GM18520 (cell line): ENCODE results near the gene MYL7.

Experiments
- ATAC-seq: cut with Tn5 transposase; IDR thresholded peaks from one replicate; pipeline ENCODE4 v1.9.1; 2021; ENCODE audit not compliant: unreplicated experiment

Gene MYL7

DNA sequence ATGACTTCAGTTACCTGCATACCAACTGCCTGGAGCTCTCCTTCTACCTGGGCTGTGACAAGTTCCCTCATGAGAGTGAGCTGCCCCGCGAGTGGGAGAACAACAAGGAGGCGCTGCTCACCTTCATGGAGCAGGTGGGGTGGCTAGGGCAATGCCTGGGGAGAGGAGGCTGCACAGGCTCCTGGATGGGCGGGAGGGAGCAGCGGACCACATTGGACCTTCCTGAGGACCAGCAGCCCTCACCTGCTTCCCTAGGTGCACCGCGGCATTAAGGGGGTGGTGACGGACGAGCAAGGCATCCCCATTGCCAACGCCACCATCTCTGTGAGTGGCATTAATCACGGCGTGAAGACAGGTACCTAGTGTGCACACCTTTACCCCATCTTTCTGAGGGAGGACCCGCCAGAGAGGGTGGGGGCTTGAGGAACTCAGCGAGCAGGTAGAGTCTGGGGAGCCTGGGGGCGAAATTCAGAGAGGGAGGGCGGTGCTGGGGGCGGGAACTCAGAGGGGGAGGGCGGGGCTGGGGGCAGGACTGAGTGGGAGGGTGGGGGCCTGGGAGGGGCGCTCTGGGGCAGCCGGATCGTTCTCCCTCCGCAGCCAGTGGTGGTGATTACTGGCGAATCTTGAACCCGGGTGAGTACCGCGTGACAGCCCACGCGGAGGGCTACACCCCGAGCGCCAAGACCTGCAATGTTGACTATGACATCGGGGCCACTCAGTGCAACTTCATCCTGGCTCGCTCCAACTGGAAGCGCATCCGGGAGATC is 28.0 kb downstream of the MYL7 start:
- no peak for ATAC-seq

DNA sequence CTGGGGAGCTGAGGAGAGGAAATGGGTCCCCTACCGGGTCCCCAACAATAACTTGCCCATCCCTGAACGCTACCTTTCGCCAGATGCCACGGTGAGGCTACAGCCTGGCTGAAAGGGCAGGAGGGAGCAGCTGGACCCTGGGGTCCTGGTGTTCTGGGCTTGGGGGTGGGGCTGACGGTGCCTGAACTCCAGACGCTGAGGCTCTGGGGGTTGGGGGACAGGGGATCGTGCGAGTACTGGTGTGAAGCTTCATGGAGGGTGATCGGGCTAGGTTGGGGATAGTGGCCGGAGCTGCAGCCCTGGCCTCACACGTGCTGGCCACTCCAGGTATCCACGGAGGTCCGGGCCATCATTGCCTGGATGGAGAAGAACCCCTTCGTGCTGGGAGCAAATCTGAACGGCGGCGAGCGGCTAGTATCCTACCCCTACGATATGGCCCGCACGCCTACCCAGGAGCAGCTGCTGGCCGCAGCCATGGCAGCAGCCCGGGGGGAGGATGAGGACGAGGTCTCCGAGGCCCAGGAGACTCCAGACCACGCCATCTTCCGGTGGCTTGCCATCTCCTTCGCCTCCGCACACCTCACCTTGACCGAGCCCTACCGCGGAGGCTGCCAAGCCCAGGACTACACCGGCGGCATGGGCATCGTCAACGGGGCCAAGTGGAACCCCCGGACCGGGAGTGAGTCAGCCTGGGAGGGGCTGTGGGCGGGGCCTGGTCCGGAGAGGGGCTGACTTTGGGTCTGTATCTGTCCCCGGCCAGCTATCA is 28.7 kb downstream of the MYL7 start:
- ATAC-seq: no peak

DNA sequence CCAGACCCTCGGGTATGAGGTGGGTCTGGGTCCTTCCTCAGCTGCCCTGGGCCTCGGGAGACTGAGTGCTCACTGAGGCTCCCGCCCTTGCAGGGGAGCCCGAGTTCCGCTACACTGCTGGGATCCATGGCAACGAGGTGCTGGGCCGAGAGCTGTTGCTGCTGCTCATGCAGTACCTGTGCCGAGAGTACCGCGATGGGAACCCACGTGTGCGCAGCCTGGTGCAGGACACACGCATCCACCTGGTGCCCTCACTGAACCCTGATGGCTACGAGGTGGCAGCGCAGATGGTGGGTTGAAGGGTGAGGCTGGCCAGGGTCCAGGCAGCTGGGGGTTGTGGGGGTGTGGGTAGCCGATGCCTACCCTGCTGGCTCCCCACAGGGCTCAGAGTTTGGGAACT is 29.4 kb downstream of the MYL7 start:
- ATAC-seq: no peak

DNA sequence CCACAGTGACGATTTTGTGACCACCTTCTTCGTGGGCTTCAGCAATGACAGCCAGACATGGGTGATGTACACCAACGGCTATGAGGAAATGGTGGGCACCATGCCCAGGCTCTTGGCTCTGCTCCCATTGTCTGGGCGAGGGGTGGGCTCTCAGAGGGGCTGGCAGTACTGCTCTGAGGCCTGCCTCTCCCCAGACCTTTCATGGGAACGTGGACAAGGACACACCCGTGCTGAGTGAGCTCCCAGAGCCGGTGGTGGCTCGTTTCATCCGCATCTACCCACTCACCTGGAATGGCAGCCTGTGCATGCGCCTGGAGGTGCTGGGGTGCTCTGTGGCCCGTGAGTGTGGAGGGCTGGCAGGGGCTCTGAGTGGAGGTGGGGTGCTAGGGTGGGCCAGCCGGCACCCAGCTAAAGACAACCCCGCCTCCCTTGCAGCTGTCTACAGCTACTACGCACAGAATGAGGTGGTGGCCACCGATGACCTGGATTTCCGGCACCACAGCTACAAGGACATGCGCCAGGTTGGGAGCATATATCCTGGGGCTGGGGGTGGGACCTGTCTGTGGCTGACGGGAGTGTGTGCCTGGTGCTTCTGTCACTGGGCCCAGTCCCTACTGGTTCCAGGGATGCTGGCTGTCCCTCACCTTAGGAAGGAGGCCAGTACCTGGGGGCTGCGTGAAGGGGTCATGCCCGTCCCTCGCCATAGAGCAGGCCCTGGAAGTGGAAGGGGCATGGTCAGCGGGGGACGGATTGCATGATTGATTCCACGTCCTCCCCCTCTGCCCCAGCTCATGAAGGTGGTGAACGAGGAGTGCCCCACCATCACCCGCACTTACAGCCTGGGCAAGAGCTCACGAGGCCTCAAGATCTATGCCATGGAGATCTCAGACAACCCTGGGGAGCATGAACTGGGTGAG is 30.2 kb downstream of the MYL7 start:
- ATAC-seq: no peak

DNA sequence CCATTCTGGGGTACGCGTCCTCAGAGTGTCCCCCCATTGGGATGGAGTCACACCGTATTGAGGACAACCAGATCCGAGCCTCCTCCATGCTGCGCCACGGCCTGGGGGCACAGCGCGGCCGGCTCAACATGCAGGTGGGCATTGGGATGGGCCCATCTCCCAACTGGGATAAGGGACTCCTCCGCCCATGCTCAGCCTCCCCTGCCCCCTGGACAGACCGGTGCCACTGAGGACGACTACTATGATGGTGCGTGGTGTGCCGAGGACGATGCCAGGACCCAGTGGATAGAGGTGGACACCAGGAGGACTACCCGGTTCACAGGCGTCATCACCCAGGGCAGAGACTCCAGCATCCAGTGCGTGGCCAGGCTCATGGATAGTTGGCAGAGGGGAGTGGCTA is 31.1 kb downstream of the MYL7 start:
- ATAC-seq: no peak

DNA sequence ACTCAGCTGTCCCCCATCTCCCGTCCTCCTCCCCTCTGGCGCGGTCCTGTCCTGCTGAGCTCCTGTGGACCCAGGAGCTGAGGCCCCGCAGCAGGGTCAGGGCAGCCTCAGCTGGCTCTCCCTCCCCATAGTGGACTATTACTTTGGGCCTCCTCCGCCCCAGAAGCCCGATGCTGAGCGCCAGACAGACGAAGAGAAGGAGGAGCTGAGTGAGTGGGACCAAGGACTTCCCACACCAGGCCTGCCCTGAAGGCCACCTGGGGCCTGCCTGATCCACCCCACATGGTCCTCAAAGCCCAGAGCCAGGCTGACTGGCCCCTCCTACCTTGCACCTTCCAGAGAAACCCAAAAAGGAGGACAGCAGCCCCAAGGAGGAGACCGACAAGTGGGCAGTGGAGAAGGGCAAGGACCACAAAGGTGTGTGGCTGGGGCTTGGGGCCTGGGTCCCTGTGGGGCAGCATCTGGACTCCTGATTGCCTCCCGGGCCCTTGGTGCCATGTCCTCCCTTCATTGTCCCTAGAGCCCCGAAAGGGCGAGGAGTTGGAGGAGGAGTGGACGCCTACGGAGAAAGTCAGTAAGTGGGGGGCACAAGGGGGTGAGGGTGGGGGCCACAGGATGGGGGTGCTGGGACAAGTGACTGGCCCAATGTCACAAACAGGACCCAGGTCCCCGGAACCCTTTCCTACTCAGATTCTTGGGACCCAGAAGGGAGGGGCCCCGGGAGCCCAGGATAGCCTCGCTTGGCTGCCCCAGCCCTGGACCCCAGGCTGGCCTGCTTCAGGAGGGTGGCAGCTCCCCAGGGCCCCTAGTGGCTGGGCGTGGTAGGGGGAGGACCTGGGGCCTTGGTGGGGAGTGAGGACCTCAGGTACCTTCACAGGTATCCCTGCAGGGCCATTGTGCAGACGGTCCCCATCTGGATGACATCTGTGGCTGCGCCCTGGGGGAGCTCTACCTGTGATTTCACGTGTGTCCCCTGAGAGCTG is 32.1 kb downstream of the MYL7 start:
- no peak for ATAC-seq

DNA sequence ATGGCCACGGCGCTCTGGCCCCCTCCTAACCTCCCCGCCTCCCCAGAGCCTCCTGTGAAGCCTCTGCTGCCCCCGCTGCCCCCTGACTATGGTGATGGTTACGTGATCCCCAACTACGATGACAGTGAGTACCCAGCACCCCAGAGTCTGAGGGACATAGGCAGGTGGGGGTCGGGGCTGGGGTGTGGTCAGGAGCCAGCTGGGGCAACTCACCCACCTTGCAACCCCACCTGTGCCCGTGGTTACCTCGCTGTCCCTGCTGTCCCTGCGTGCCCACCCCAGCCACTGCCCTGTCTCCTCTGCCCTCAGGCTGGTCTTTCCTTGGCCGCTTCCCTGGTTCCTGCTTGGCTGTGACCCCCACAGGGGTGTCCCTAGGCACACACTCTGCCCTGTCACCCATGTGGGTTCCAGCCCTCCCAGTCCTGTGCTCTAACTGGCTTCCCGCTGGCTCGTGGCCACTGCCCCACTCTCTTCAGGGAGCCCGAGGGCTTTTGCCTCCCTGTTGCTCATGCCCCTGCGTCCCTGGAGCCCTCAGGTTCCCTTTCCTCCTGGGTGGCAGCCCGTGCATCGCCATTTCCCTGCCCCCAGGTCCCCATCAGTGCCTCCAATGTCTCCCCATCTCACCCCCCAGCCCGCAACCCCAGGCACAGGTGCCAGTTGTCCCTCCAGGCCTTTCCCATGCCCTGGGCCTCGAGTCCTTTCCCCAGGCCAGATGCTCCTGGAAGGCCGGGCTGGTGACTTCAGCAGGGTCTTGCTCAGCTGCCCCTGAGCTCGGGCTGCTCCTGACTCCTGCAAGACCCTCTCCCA is 33.0 kb downstream of the MYL7 start:
- ATAC-seq: no peak

DNA sequence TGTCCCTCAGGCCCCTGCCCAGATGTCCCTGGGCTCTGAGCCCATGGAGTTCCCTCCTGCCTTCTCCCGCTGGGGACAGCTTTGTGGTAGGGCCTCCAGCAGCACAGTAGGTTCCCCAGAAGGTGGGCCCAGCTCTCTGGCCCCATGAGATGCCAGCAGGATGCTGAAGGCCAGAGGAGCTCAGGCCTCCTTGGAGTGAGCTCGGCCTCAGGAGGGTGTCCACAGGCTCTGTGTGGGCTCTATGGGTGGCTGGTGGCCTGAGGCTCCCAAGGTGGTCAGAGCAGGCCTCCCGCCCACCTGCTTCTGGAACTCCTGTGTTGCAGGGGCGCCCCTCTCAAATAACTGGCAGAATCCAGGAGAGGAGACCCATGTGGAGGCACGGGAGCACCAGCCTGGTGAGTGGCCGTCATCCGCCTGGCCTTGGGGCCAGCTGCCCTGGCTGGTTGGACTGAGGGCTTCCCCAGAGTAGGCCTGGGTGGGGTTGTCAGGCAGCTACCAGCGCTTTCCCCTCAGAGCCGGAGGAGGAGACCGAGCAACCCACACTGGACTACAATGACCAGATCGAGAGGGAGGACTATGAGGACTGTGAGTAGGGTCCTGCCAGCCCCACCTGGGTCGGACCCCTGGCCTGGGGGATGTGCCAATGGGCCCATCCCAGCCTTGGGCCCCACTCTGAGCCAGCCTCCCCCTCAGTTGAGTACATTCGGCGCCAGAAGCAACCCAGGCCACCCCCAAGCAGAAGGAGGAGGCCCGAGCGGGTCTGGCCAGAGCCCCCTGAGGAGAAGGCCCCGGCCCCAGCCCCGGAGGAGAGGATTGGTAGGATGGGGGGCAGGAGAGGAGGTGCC is 33.8 kb downstream of the MYL7 start:
- no peak for ATAC-seq

DNA sequence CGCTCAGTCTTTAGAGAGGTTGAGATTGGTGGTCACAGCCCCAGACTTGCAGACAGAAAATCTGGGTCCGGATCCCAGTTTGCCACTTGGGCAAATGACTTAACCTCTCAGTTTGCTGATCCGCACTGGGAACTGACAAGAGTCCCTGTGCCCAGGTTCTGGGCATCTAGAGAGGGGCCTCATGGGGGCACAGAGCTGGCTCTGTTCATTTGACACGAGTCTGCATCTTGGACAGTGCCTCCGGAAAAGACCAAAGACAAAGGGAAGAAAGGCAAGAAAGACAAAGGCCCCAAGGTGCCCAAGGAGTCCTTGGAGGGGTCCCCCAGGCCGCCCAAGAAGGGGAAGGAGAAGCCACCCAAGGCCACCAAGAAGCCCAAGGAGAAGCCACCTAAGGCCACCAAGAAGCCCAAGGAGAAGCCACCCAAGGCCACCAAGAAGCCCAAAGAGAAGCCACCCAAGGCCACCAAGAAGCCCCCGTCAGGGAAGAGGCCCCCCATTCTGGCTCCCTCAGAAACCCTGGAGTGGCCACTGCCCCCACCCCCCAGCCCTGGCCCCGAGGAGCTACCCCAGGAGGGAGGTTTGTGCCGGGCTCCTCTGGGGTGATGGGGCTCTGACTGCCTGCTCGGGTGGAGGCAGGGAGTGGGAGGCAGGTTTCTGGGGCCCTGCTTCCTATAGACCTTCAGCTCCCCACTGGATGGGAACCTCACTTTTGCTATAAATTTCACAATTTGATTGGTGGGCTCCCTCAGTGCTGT is 34.6 kb downstream of the MYL7 start:
- ATAC-seq: no peak

DNA sequence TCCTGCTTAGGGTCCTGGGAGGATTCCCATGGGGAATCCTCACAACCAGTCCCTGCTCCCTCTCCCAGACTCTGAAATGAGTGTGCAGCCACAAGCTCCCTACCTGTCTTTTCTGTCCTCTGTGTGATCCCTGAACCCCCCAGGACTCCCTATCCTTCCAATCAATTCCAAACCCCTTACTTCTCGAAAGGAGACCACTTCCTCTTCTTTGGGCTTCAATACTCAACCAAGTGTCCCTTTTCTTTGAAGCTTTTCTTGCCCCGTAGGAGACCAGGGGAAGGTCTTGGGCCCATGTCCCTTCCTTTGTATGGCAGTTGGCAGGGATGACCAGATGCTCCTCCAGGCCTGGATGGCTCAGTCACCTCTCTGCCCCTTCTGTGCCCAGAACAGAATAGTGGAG is 35.3 kb downstream of the MYL7 start:
- no peak for ATAC-seq

DNA sequence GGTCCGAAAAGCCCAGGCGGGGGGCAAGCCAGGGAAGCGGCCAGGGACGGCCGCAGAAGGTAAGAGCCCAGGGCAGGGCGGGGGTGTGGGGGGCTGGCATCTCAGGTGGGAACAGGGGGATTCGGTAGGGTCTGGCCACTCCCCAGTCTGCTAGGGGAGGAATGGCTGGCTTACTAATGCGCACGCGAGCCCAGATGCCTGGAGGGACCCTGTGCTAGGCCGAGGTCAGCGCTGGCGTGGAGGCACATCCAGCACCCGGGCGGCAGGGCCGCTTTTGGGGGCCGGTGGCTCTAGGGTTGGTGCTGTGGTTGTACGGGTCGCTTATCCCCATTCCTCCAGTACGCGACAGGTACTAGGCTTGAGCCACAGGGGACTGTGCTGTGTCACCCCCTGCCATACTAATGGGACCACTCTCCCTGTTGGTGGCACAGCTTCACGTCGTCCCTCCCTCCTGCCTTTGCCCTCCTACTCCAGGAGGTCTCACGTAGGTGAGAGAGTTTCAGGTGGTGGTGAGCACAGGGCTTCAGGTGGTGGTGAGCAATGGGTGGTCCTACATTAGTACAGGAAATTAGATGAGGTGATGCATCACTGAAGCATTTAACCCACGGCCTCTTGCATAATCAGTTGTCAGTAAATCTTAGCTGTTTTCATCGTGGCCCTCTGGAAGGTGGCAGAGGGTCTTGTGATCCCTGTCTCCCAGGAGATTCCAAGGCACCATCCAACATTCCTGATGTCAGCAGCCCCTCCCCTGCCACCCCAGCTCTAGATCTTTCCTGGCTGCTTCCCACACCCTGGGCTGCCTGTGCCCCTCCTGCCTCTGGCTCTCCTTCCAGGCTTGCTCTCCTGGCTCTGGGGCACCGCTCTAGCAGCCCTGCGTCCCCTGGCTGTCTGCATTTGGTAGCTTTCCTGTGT is 36.0 kb downstream of the MYL7 start:
- ATAC-seq: no peak

DNA sequence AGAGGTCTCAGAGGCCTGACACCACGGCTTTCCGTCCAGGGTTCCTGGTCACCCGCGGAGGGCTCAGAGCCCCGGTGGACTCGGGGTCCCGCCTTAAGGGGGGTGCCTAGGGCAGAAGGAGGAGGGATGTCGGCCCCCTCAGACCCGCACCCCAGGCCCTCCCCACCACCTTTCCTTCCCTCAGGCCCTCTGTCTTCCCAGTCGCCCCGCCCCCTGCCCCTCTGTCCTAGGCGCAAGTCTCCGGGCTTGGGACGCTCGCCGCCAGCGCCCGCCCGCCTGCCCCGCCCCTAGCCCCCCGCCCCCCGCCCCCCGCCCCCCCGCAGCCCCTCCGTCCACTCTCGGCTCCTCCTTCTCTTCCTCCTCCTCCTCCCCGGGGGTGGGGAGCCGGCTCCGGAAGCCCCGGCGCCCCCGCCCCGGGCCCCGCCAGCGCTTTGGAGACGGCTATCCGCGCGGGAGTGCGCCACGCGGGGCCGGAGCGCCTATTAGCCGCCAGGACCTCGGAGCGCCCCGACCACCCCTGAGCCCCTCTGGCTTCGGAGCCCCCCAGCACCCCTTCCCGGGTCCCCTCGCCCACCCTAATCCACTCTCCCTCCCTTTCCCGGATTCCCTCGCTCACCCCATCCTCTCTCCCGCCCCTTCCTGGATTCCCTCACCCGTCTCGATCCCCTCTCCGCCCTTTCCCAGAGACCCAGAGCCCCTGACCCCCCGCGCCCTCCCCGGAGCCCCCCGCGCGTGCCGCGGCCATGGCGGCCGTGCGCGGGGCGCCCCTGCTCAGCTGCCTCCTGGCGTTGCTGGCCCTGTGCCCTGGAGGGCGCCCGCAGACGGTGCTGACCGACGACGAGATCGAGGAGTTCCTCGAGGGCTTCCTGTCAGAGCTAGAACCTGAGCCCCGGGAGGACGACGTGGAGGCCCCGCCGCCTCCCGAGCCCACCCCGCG is 36.9 kb downstream of the MYL7 start, which contains the start of gene AEBP1:
Gene AEBP1, plus strand, starts transcription at position 423 of the 937 bp plus-strand sequence. Its CDS starts 321 bp downstream, at position 744.
- no peak for ATAC-seq

DNA sequence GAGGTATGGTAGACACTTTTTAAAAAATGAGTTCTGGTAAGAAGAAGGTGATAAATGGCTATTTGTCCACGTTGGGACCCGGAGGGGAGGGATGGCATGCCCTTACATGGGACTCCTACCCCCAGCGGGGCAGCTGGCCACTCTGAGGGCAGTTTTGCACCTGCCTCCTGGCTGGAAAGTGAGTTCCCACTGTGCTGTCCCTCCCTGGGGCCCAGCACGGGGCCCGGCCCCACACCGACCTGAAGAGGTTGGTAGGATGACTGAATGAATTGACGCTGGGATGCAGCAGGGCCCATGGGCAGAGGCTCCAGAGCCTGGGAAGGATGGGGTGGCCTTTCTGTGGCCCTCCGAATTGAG is 37.6 kb downstream of the MYL7 start:
- ATAC-seq: no peak

DNA sequence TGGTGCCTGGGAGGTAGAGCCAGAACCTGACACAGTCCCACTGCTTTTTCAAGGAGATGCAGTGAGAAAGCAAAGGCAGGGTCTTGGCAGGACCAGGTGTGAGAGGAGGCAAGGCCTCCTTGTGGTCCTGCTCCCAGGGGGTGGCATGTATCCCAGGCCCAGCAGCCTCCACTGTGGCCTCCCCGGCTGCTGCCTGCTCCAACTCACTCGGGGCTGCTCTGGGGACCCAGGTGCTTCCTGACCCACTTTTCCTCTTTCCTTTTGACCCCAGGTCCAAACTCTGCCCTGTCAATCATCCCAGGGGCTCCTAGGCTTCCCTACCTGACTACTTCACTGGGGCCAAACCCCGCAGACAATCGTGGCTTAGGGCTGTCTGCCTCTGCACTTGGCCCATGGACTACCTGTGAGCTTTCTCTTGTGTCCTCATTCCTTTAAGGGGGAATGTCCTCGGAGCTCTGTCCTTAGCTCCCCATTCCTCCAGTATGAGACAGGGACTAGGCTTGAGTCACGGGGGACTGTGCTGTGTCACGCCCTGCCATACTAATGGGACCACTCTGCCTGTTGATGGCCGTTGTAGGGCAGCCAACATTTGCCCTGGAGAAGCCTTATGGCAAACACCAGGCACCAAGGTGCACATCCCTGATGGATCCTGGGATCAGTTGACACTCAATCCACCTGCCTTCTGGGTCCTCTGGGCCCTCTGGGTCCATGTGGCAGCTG is 38.1 kb downstream of the MYL7 start:
- no peak for ATAC-seq
